Caco-2 (cell line): ENCODE data around the gene SMARCA4. TPM values are rescaled to one million over a fixed set of nuclear protein-coding genes. Genes with fewer than 3 reads are reported as not detected.

Source experiments
- BruUV-seq: library from RNA; stranded (reverse); fragments of 400-500 nt; replicated peaks from 2 replicates; lab custom pipeline; 2021; lab: Mats Ljungman, UMichigan
- CTCF ChIA-PET: fragments of 300-600 bp; sonication (Branson Sonifier 250); formaldehyde crosslinking; loops from one replicate; lab custom pipeline; 2022; ENCODE audit warnings: antibody characterized with exemption; lab: Charles Lee
- POLR2A ChIA-PET: fragments of 300-600 bp; sonication (Branson Sonifier 250); formaldehyde crosslinking; loops from one replicate; lab custom pipeline; 2022; ENCODE audit warnings: antibody characterized with exemption; lab: Charles Lee
- DNase-seq, 2 experiments: peaks; one replicate each; pipeline versions ENCODE4 v3.0.0 to v3.0.0-alpha.2; 2020 to 2022
- H3K27me3 ChIP-seq: replicated peaks from 2 replicates; pipeline ENCODE4 v1.6.0; 2011; ENCODE audit warnings: low read length; ENCODE audit not compliant: control insufficient read depth, insufficient read depth
- H3K36me3 ChIP-seq: 2 replicates; pipeline ENCODE4 v1.5.1; 2011; ENCODE audit warnings: low read length; ENCODE audit not compliant: control insufficient read depth, insufficient read depth
- H3K4me1 ChIP-seq: fragments of 250-450 bp; sonication (Bioruptor Pico); 2 replicates; pipeline ENCODE4 v1.5.1; 2020; ENCODE audit warnings: mild to moderate bottlenecking
- H3K4me3 ChIP-seq: 2 replicates; pipeline ENCODE4 v1.5.1; 2011; ENCODE audit warnings: low read depth, mild to moderate bottlenecking, control low read depth, low read length
- H3K9me3 ChIP-seq: fragments of 250-450 bp; sonication (Bioruptor Pico); 2 replicates; pipeline ENCODE4 v1.5.1; 2020; ENCODE audit warnings: mild to moderate bottlenecking, moderate library complexity
- H3K27ac Mint-ChIP-seq: one replicate; pipeline ENCODE4 v1.8.0; 2022; ENCODE audit warnings: mixed read lengths; ENCODE audit not compliant: unreplicated experiment
- H3K27me3 Mint-ChIP-seq: one replicate; pipeline ENCODE4 v1.8.0; 2022; ENCODE audit warnings: mixed read lengths; ENCODE audit not compliant: insufficient read depth, unreplicated experiment
- H3K36me3 Mint-ChIP-seq: one replicate; pipeline ENCODE4 v1.8.0; 2022; ENCODE audit warnings: mild to moderate bottlenecking, mixed read lengths; ENCODE audit not compliant: insufficient read depth, unreplicated experiment
- H3K4me1 Mint-ChIP-seq: one replicate; pipeline ENCODE4 v1.8.0; 2022; ENCODE audit warnings: low read depth, mixed read lengths; ENCODE audit not compliant: unreplicated experiment
- H3K4me3 Mint-ChIP-seq: one replicate; pipeline ENCODE4 v1.8.0; 2022; ENCODE audit warnings: mild to moderate bottlenecking, moderate library complexity, mixed read lengths; ENCODE audit not compliant: unreplicated experiment
- H3K9me3 Mint-ChIP-seq: one replicate; pipeline ENCODE4 v1.8.0; 2022; ENCODE audit warnings: mixed read lengths; ENCODE audit not compliant: unreplicated experiment
- CTCF ChIP-seq, 2 experiments: fragments of 200-600 bp in 1 of 2; IDR thresholded peaks; 1 replicate in 1 of 2; 2 replicates in 1 of 2; pipeline versions ENCODE4 v1.5.1 to v1.8.0; 2011 to 2022; ENCODE audit warnings: antibody characterized with exemption in 1 of 2, control low read depth in 1 of 2, inconsistent platforms in 1 of 2, low read depth in 1 of 2, low read length in 1 of 2, mild to moderate bottlenecking in 1 of 2, moderate library complexity in 1 of 2; ENCODE audit not compliant: insufficient read depth in 1 of 2, severe bottlenecking in 1 of 2, unreplicated experiment in 1 of 2
- intact Hi-C: fragments of 100-400 bp; cut with micrococcal nuclease; formaldehyde crosslinking; loops from one replicate; pipeline ENCODE4 v1.10.0; 2022; ENCODE audit not compliant: unreplicated experiment
- total RNA-seq: library from RNA; stranded (reverse); gene quantifications from 2 replicates; pipeline ENCODE4 v1.2.3, GENCODE V29; 2022

SMARCA4 gene
- total RNA-seq, 1 experiment from 2014 or later: 171 TPM

DNA sequence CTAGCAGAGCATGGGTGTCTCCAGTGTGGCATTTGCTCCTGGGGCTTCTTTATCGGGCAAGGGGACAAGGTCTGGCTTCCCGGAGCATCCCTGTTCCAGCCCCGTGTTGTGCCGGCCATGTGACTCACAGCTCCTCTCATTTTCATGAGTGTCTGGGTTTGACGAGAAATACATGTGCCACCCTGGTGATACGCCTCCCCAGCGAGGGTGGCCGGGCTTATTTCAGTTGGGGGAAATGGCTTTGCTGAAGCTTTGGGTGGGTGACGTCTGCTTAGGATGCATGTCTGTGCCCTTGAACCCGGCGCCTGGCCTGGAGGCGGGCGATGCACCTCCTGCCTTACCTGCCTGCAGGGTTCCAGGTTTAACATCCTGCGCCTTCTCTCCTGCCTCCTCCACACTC lies 66.6 kb downstream of the SMARCA4 start:
- Histone ChIP-seq H3K36me3 (no peaks in the 10 kb centered on the region; the same call in 1 of the 2 replicates), H3K4me1 (no peaks in the 10 kb centered on the region), H3K27me3 (no peaks in the 10 kb centered on the region), H3K9me3 (no peaks in the 10 kb centered on the region), H3K4me3 (no peak overlapping the region)
- Mint-ChIP-seq H3K4me1 (no peaks in the 10 kb centered on the region), H3K27me3 (no peaks in the 10 kb centered on the region), H3K36me3 (peaks cover 57% of the 10 kb centered on the region), H3K9me3 (no peaks in the 10 kb centered on the region), H3K27ac (no peak overlapping the region), H3K4me3 (no peak overlapping the region)
- intact Hi-C loops: no loop called here
- no peak for TF ChIP-seq CTCF (IDR thresholded peaks at IDR 0.05; ENCODE audit: insufficient read depth in 1 of 2, low read depth in 1 of 2, low read length in 1 of 2, severe bottlenecking in 1 of 2, unreplicated experiment in 1 of 2)
- CTCF ChIA-PET: no interaction called here
- DNase-seq: no peak
- no TSS peak for BruUV-seq
- POLR2A ChIA-PET: no interaction called here

GRCh38 chr19:11028146-11028545 lies 67.3 kb downstream of the SMARCA4 start:
- ChIA-PET CTCF (no interaction called here), POLR2A (no interaction called here)
- H3K27ac Mint-ChIP-seq: no peak overlapping the region
- DNase-seq: no peak
- Histone ChIP-seq H3K36me3 (no peaks in the 10 kb centered on the region; the same call in 1 of the 2 replicates), H3K4me3 (no peak overlapping the region), H3K4me1 (no peaks in the 10 kb centered on the region), H3K9me3 (no peaks in the 10 kb centered on the region), H3K27me3 (no peaks in the 10 kb centered on the region)
- no peaks in the 10 kb centered on the region for H3K27me3 Mint-ChIP-seq
- no peak for TF ChIP-seq CTCF (IDR thresholded peaks at IDR 0.05; ENCODE audit: insufficient read depth in 1 of 2, low read depth in 1 of 2, low read length in 1 of 2, severe bottlenecking in 1 of 2, unreplicated experiment in 1 of 2)
- peaks cover 57% of the 10 kb centered on the region for H3K36me3 Mint-ChIP-seq
- no peaks in the 10 kb centered on the region for H3K9me3 Mint-ChIP-seq
- BruUV-seq: no TSS peak
- intact Hi-C loops: no loop called here
- no peak overlapping the region for H3K4me3 Mint-ChIP-seq
- no peaks in the 10 kb centered on the region for H3K4me1 Mint-ChIP-seq

DNA sequence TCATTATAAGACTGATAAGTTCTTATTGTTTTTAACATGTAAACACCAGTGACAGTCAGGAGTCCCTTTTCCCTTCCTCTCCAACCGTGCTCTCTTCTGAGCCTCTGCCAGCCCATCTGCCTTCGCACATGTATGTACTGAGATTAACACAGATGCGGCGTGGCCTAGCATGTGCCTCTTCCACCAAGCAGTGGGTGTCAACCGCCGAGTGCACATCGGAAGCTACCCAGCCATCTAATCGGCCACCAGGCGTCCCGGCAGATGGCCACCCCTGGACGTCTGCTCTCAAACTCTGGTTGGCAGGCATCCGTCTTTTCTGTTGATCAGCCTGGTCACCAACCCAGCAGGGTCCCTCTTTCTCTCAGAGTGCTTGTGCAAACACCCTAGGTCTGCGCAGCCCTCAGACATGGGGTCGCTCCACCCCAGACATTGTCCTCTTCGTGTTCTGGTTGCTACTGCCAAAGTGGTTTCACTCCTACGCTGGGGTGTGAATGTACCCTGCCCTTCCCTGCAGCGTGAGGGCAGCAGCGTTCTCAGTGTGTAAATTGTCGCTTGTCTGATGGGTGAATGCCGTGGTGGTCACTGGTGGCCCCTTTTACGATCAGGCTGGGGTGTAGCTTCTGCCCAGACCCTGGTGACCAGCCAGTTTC lies 70.7 kb downstream of the SMARCA4 start:
- H3K36me3 ChIP-seq: peaks cover 4% of the 10 kb centered on the region; the same call in 1 of the 2 replicates
- H3K4me3 Mint-ChIP-seq: no peak overlapping the region
- peaks cover 69% of the 10 kb centered on the region for H3K36me3 Mint-ChIP-seq
- H3K27me3 ChIP-seq: no peaks in the 10 kb centered on the region
- no peaks in the 10 kb centered on the region for H3K9me3 Mint-ChIP-seq
- TF ChIP-seq CTCF (IDR thresholded peaks at IDR 0.05; ENCODE audit: insufficient read depth in 1 of 2, low read depth in 1 of 2, low read length in 1 of 2, severe bottlenecking in 1 of 2, unreplicated experiment in 1 of 2): no peak
- no peaks in the 10 kb centered on the region for H3K27me3 Mint-ChIP-seq
- no TSS peak for BruUV-seq
- DNase-seq: no peak
- H3K4me1 ChIP-seq: no peaks in the 10 kb centered on the region
- H3K4me1 Mint-ChIP-seq: no peaks in the 10 kb centered on the region
- no peak overlapping the region for H3K4me3 ChIP-seq
- POLR2A ChIA-PET: no interaction called here
- no peaks in the 10 kb centered on the region for H3K9me3 ChIP-seq
- H3K27ac Mint-ChIP-seq: no peak overlapping the region
- CTCF ChIA-PET: no interaction called here
- intact Hi-C loops: no loop called here
